Keratinocyte (primary cell): Measurements from ENCODE around the gene TMEM38B. TPM values are rescaled to one million over a fixed set of nuclear protein-coding genes. Genes with fewer than 3 reads are reported as not detected.

Experiments used
- DNase-seq: peaks from one replicate; pipeline ENCODE4 v3.0.0-alpha.2; 2011; ENCODE audit warnings: low read depth, missing footprints, low spot score
- FAIRE-seq: peaks from 2 replicates; lab custom pipeline; 2011; peaks lifted over from hg19 to GRCh38; lab: Jason Lieb, UNC
- H2AFZ ChIP-seq: 2 replicates; pipeline ENCODE4 v1.6.0; 2012; ENCODE audit warnings: low read length, control low read depth, inconsistent platforms; ENCODE audit not compliant: control insufficient read depth
- H3K27ac ChIP-seq: 2 replicates; pipeline ENCODE4 v1.5.1; 2011; ENCODE audit warnings: low read length; ENCODE audit not compliant: control insufficient read depth, insufficient read depth
- H3K27me3 ChIP-seq: 3 replicates; pipeline ENCODE4 v1.6.0; 2011; ENCODE audit warnings: low read length; ENCODE audit not compliant: control insufficient read depth, insufficient read depth; ENCODE audit errors: extremely low read depth
- H3K36me3 ChIP-seq, 2 experiments: 2 replicates in 1 of 2; 3 replicates in 1 of 2; pipeline ENCODE4 v1.5.1; 2011; ENCODE audit warnings: low read length in 2 of 2, mild to moderate bottlenecking in 1 of 2; ENCODE audit not compliant: control insufficient read depth in 2 of 2, insufficient read depth in 2 of 2; ENCODE audit errors: extremely low read depth in 1 of 2
- H3K4me1 ChIP-seq: 3 replicates; pipeline ENCODE4 v1.5.1; 2011; ENCODE audit warnings: low read length; ENCODE audit not compliant: control insufficient read depth, insufficient read depth; ENCODE audit errors: extremely low read depth
- H3K4me2 ChIP-seq: 3 replicates; pipeline ENCODE4 v1.6.0; 2011; ENCODE audit warnings: low read depth, low read length; ENCODE audit not compliant: control insufficient read depth, insufficient read depth; ENCODE audit errors: extremely low read depth
- H3K4me3 ChIP-seq, 3 experiments: fragments of 200-600 bp in 1 of 3; sonication (generic) in 1 of 3; 2 replicates in 2 of 3; 3 replicates in 1 of 3; pipeline ENCODE4 v1.5.1; 2011 to 2016; ENCODE audit warnings: low read length in 3 of 3, mild to moderate bottlenecking in 3 of 3, control low read depth in 2 of 3, inconsistent platforms in 1 of 3, low read depth in 1 of 3, mixed read lengths in 1 of 3, mixed run types in 1 of 3, moderate library complexity in 1 of 3; ENCODE audit not compliant: control insufficient read depth in 2 of 3, insufficient read depth in 2 of 3; ENCODE audit errors: extremely low read depth in 1 of 3
- H3K79me2 ChIP-seq: 2 replicates; pipeline ENCODE4 v1.6.0; 2012; ENCODE audit warnings: low read length; ENCODE audit not compliant: control insufficient read depth, insufficient read depth
- H3K9ac ChIP-seq: 3 replicates; pipeline ENCODE4 v1.6.0; 2011; ENCODE audit warnings: low read length; ENCODE audit not compliant: control insufficient read depth, insufficient read depth; ENCODE audit errors: extremely low read depth
- H3K9me1 ChIP-seq: 3 replicates; pipeline ENCODE4 v1.6.0; 2011; ENCODE audit warnings: low read length; ENCODE audit not compliant: control insufficient read depth, insufficient read depth; ENCODE audit errors: extremely low read depth
- H3K9me3 ChIP-seq: 2 replicates; pipeline ENCODE4 v1.5.1; 2012; ENCODE audit warnings: low read depth, low read length; ENCODE audit not compliant: control insufficient read depth
- H4K20me1 ChIP-seq: 3 replicates; pipeline ENCODE4 v1.6.0; 2011; ENCODE audit warnings: low read length; ENCODE audit not compliant: control insufficient read depth, insufficient read depth; ENCODE audit errors: extremely low read depth
- CTCF ChIP-seq, 3 experiments: IDR thresholded peaks in 1 of 3; conservative IDR thresholded peaks in 1 of 3; optimal IDR thresholded peaks in 1 of 3; 2 replicates in 2 of 3; 3 replicates in 1 of 3; pipeline versions ENCODE3 to v1.5.1; 2011; ENCODE audit warnings: low read length in 3 of 3, mild to moderate bottlenecking in 3 of 3, moderate library complexity in 2 of 3, control low read depth in 1 of 3, inconsistent platforms in 1 of 3; ENCODE audit not compliant: insufficient read depth in 2 of 3; ENCODE audit errors: extremely low read depth in 1 of 3
- EZH2 ChIP-seq: IDR thresholded peaks from one replicate; pipeline ENCODE4 v1.6.1; 2012; ENCODE audit warnings: inconsistent platforms, mild to moderate bottlenecking, low read length, moderate library complexity
- dilution Hi-C: fragments of 300-500 bp; cut with MboI; formaldehyde crosslinking; loops from one replicate; pipeline ENCODE4 v1.7.0; 2020; ENCODE audit warnings: low sequenced_read_pairs; ENCODE audit not compliant: extremely low pct_ligation_motif_present
- polyA plus RNA-seq, 5 experiments: library from polyadenylated mRNA; depleted of rRNA in 3 of 5; stranded (reverse) in 3 of 5; stranded (forward) in 1 of 5; unstranded in 1 of 5; fragments of >200 nt; gene quantifications; 1 replicate in 1 of 5; 2 replicates in 3 of 5; 3 replicates in 1 of 5; pipeline versions ENCODE4 v1.2.1 to v1.2.3, GENCODE V29; 2011 to 2012; ENCODE audit warnings: missing spikeins in 2 of 5, low read depth in 1 of 5, low replicate concordance in 1 of 5

Gene TMEM38B
- polyA plus RNA-seq, 1 donor (not counting 4 experiments of a cell fraction or from before 2014, with no cell fraction given): 9.8 TPM

GRCh38 chr9:105822814-105823213, 128.5 kb downstream of the TMEM38B start:
- FAIRE-seq: no peak
- TF ChIP-seq CTCF (optimal IDR thresholded peaks at IDR 0.05 in 1 of 3, IDR thresholded peaks at IDR 0.05 in 1 of 3, conservative IDR thresholded peaks at IDR 0.05 in 1 of 3; ENCODE audit: extremely low read depth in 1 of 3, insufficient read depth in 2 of 3, low read length in 3 of 3): no peak
- no peak for TF ChIP-seq EZH2
- DNase-seq: no peak
- dilution Hi-C loops: no loop called here
- Histone ChIP-seq H3K4me1 (no peaks in the 10 kb centered on the region), H3K9me1 (no peaks in the 10 kb centered on the region), H4K20me1 (no peaks in the 10 kb centered on the region), H3K9me3 (no peaks in the 10 kb centered on the region), H3K36me3 (no peaks in the 10 kb centered on the region), H3K27ac (no peak overlapping the region), H3K9ac (no peak overlapping the region), H3K79me2 (no peaks in the 10 kb centered on the region), H2AFZ (no peak overlapping the region), H3K27me3 (no peaks in the 10 kb centered on the region), H3K4me2 (no peak overlapping the region), H3K4me3 (no peak overlapping the region)

Other genes with a start within 250 kb of the TMEM38B start
- 1.8 to 5.2 TPM (median 3.4 TPM) in 3 replicates for gene FSD1L, start 246.5 kb upstream of the TMEM38B start, polyA plus RNA-seq
- 11.0 to 15.9 TPM (median 13.1 TPM) in 3 replicates for gene FKTN, start 136.4 kb upstream of the TMEM38B start, polyA plus RNA-seq
- gene TAL2, start 32.1 kb upstream of the TMEM38B start, polyA plus RNA-seq: 0.10 to 0.30 TPM in 2 of 3 replicates, not detected in the other